Measurements from ENCODE around the gene USP53. TPM values are rescaled to one million over a fixed set of nuclear protein-coding genes. Genes with fewer than 3 reads are reported as not detected.

The USP53 gene
- total RNA-seq, 1 experiment from 2014 or later = 20.1 TPM

DNA sequence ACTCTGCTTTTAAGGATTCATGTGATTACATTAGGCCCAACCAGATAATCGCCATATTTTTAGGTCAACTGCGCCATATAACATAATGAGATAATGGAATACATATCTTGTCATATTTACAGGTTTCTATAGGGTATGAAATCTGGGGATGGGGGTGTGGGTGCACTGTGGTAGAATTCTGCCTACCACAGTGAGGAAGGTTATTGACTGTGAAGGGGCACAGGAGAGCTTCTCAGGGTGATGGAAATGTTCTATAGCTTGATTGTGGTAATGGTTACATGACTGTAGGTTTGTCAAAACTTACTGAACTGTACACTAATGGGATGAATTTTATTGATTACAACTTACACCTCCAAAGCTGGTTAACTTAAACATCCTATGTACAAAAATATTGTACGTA, 15.9 kb downstream of the USP53 start:
- ATAC-seq = no peak
- Mint-ChIP-seq H3K27ac (no peak overlapping the region; the same call in 1 of the 2 replicates), H3K4me1 (peaks cover 15% of the 10 kb centered on the region), H3K36me3 (peaks cover 27% of the 10 kb centered on the region), H3K9me3 (no peaks in the 10 kb centered on the region), H3K4me3 (no peak overlapping the region), H3K27me3 (ENCODE audit: low read depth) (no peaks in the 10 kb centered on the region)
- TF ChIP-seq ZNF423 (CRISPR knock-in tag; IDR thresholded peaks at IDR 0.05) (no peak), TP53 (CRISPR knock-in tag; IDR thresholded peaks at IDR 0.05) (no peak), ZNF138 (CRISPR knock-in tag; conservative IDR thresholded peaks at IDR 0.05) (no peak), SP1 (CRISPR knock-in tag; conservative IDR thresholded peaks at IDR 0.05) (no peak), RELA (CRISPR knock-in tag; IDR thresholded peaks at IDR 0.05; ENCODE audit: borderline replicate concordance) (no peak), SOX15 (CRISPR knock-in tag; IDR thresholded peaks at IDR 0.05) (no peak), FOXK1 (CRISPR knock-in tag; IDR thresholded peaks at IDR 0.05) (no peak), HMGA2 (CRISPR knock-in tag; IDR thresholded peaks at IDR 0.05) (no peak), ATF1 (CRISPR knock-in tag; IDR thresholded peaks at IDR 0.05) (no peak), RORB (CRISPR knock-in tag; IDR thresholded peaks at IDR 0.05) (no peak), CREB1 (CRISPR knock-in tag; IDR thresholded peaks at IDR 0.05) (no peak)
- TF ChIP-seq, protein P1, sequence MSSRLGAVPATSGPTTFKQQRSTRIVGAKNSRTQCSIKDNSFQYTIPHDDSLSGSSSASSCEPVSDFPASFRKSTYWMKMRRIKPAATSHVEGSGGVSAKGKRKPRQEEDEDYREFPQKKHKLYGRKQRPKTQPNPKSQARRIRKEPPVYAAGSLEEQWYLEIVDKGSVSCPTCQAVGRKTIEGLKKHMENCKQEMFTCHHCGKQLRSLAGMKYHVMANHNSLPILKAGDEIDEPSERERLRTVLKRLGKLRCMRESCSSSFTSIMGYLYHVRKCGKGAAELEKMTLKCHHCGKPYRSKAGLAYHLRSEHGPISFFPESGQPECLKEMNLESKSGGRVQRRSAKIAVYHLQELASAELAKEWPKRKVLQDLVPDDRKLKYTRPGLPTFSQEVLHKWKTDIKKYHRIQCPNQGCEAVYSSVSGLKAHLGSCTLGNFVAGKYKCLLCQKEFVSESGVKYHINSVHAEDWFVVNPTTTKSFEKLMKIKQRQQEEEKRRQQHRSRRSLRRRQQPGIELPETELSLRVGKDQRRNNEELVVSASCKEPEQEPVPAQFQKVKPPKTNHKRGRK (CRISPR knock-in tag; IDR thresholded peaks at IDR 0.05; ENCODE audit: borderline replicate concordance) = no peak
- TF ChIP-seq, protein P2, sequence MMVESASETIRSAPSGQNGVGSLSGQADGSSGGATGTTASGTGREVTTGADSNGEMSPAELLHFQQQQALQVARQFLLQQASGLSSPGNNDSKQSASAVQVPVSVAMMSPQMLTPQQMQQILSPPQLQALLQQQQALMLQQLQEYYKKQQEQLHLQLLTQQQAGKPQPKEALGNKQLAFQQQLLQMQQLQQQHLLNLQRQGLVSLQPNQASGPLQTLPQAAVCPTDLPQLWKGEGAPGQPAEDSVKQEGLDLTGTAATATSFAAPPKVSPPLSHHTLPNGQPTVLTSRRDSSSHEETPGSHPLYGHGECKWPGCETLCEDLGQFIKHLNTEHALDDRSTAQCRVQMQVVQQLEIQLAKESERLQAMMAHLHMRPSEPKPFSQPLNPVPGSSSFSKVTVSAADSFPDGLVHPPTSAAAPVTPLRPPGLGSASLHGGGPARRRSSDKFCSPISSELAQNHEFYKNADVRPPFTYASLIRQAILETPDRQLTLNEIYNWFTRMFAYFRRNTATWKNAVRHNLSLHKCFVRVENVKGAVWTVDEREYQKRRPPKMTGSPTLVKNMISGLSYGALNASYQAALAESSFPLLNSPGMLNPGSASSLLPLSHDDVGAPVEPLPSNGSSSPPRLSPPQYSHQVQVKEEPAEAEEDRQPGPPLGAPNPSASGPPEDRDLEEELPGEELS (CRISPR knock-in tag; IDR thresholded peaks at IDR 0.05) = no peak
- TF ChIP-seq, protein P3, sequence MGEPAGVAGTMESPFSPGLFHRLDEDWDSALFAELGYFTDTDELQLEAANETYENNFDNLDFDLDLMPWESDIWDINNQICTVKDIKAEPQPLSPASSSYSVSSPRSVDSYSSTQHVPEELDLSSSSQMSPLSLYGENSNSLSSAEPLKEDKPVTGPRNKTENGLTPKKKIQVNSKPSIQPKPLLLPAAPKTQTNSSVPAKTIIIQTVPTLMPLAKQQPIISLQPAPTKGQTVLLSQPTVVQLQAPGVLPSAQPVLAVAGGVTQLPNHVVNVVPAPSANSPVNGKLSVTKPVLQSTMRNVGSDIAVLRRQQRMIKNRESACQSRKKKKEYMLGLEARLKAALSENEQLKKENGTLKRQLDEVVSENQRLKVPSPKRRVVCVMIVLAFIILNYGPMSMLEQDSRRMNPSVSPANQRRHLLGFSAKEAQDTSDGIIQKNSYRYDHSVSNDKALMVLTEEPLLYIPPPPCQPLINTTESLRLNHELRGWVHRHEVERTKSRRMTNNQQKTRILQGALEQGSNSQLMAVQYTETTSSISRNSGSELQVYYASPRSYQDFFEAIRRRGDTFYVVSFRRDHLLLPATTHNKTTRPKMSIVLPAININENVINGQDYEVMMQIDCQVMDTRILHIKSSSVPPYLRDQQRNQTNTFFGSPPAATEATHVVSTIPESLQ (CRISPR knock-in tag; IDR thresholded peaks at IDR 0.05) = no peak
- ChIA-PET POLR2A (no interaction called here), CTCF (no interaction called here)
- no peak for DNase-seq (ENCODE audit: low spot score)

DNA sequence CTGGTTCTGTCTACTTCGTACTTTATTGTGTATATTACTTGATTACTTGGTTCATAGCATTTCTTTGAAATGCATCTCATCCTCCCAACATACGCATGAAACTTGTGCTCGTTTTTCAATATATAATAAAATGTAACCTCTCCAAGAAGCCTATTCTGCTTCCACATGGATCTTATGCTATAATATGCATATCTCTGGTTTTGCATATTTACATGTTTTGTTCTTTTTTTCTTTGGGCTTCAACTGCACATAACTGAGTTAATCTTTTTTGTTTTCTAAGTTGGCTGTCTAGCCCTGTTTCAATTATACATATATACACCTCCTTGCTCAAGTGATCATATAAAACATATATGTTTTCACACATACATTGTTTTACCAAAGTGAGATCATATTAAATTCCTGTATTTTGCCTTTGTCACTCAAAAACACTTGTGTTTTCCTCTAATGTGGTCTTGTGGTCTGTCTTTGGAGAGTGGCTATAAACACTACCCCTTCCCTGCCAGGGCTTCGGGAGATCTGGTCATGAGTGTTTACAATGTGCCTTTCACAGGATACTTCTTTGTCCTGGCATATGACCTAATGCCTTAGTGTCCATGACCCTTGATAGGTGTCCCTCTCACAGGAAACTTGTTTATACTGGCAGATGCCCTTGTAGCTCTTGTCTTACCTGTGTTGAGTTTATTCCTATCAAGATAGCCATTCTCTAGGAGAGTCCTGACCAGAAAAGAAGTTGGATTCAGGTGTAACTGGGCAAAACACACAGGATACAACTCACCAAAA, 17.6 kb downstream of the USP53 start:
- H3K36me3 Mint-ChIP-seq = peaks cover 14% of the 10 kb centered on the region
- H3K9me3 Mint-ChIP-seq = no peaks in the 10 kb centered on the region
- ChIA-PET POLR2A (no interaction called here), CTCF (no interaction called here)
- peaks cover 7% of the 10 kb centered on the region for H3K4me1 Mint-ChIP-seq
- H3K27ac Mint-ChIP-seq = peak overlapping the region; percentile 6; the same call in 1 of the 2 replicates
- ATAC-seq (no peak), DNase-seq (ENCODE audit: low spot score) (no peak)
- no peak overlapping the region for H3K4me3 Mint-ChIP-seq
- no peaks in the 10 kb centered on the region for H3K27me3 Mint-ChIP-seq (ENCODE audit: low read depth)
- TF ChIP-seq, protein P4, sequence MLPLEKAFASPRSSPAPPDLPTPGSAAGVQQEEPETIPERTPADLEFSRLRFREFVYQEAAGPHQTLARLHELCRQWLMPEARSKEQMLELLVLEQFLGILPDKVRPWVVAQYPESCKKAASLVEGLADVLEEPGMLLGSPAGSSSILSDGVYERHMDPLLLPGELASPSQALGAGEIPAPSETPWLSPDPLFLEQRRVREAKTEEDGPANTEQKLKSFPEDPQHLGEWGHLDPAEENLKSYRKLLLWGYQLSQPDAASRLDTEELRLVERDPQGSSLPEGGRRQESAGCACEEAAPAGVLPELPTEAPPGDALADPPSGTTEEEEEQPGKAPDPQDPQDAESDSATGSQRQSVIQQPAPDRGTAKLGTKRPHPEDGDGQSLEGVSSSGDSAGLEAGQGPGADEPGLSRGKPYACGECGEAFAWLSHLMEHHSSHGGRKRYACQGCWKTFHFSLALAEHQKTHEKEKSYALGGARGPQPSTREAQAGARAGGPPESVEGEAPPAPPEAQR (CRISPR knock-in tag; IDR thresholded peaks at IDR 0.05) = no peak
- TF ChIP-seq, protein P5, sequence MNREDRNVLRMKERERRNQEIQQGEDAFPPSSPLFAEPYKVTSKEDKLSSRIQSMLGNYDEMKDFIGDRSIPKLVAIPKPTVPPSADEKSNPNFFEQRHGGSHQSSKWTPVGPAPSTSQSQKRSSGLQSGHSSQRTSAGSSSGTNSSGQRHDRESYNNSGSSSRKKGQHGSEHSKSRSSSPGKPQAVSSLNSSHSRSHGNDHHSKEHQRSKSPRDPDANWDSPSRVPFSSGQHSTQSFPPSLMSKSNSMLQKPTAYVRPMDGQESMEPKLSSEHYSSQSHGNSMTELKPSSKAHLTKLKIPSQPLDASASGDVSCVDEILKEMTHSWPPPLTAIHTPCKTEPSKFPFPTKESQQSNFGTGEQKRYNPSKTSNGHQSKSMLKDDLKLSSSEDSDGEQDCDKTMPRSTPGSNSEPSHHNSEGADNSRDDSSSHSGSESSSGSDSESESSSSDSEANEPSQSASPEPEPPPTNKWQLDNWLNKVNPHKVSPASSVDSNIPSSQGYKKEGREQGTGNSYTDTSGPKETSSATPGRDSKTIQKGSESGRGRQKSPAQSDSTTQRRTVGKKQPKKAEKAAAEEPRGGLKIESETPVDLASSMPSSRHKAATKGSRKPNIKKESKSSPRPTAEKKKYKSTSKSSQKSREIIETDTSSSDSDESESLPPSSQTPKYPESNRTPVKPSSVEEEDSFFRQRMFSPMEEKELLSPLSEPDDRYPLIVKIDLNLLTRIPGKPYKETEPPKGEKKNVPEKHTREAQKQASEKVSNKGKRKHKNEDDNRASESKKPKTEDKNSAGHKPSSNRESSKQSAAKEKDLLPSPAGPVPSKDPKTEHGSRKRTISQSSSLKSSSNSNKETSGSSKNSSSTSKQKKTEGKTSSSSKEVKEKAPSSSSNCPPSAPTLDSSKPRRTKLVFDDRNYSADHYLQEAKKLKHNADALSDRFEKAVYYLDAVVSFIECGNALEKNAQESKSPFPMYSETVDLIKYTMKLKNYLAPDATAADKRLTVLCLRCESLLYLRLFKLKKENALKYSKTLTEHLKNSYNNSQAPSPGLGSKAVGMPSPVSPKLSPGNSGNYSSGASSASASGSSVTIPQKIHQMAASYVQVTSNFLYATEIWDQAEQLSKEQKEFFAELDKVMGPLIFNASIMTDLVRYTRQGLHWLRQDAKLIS (CRISPR knock-in tag; IDR thresholded peaks at IDR 0.05; ENCODE audit: borderline replicate concordance) = no peak
- TF ChIP-seq, protein P2 (CRISPR knock-in tag; IDR thresholded peaks at IDR 0.05) = no peak
- TF ChIP-seq JUN (CRISPR knock-in tag; IDR thresholded peaks at IDR 0.05) (no peak), ZNF263 (CRISPR knock-in tag; IDR thresholded peaks at IDR 0.05; ENCODE audit: low read depth) (no peak), TEAD4 (CRISPR knock-in tag; IDR thresholded peaks at IDR 0.05) (no peak)
- TF ChIP-seq, protein P6, sequence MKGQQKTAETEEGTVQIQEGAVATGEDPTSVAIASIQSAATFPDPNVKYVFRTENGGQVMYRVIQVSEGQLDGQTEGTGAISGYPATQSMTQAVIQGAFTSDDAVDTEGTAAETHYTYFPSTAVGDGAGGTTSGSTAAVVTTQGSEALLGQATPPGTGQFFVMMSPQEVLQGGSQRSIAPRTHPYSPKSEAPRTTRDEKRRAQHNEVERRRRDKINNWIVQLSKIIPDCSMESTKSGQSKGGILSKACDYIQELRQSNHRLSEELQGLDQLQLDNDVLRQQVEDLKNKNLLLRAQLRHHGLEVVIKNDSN (CRISPR knock-in tag; IDR thresholded peaks at IDR 0.05) = no peak
